Measurements from ENCODE around the gene ERC1.

DNA sequence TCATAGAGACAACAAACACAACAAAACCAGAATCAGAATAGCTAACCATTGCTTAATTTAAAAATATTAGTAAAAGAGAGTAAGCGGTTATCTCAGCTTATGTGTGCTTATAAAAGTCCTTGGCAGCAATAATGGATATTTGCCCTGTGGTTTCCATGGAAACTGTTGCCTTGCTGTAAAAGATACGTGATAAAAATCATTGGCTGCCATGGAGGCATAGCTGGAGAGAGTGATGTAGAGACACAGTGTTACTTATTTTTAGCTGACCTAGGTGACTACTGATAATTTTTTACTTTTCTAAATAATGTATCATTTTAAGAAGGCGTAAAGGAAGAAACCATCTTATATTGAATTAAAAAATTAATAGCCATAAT, 92.9 kb downstream of the ERC1 start:
- no peak for TF ChIP-seq CTCF (IDR thresholded peaks at IDR 0.05; ENCODE audit: poor library complexity, severe bottlenecking)
- peak; percentile 44 for TF ChIP-seq EP300 (conservative IDR thresholded peaks at IDR 0.05; ENCODE audit: poor library complexity, severe bottlenecking)

Measured in neural cell (in vitro differentiated cells).